ENCODE measurements around the gene CCL18. TPM values are rescaled to one million over a fixed set of nuclear protein-coding genes. Genes with fewer than 3 reads are reported as not detected.
"Not testable (repeated sequence)": the region's sequence is repeated elsewhere in the genome, so short reads cannot be mapped to it uniquely, and the experiment has no call there.

CCL18 gene
- not detected in 2 replicates for total RNA-seq

GRCh38 chr17:36063786-36064541 lies at the start of gene CCL18:
Gene CCL18 (plus strand): TSS chr17:36064272. CDS start chr17:36064343, 71 bp downstream.
- ChIA-PET POLR2A (no interaction called here), CTCF (interaction anchor here (1.0 to 1.6 kb wide), 2 partner anchors 8 to 88 kb away, joined by 5 to 6 read pairs; no protein-coding TSS in a partner anchor)
- Mint-ChIP-seq H3K27me3 (peaks cover 3% of the 10 kb centered on the region), H3K4me3 (no peak within 1 kb of the TSS), H3K27ac (no peak within 1 kb of the TSS), H3K36me3 (ENCODE audit: low read depth) (no peaks in the 10 kb centered on the region), H3K4me1 (peaks cover 5% of the 10 kb centered on the region), H3K9me3 (no peaks in the 10 kb centered on the region)
- ATAC-seq (ENCODE audit: low read depth) (no peak), DNase-seq (no peak)
- TF ChIP-seq, protein P1, sequence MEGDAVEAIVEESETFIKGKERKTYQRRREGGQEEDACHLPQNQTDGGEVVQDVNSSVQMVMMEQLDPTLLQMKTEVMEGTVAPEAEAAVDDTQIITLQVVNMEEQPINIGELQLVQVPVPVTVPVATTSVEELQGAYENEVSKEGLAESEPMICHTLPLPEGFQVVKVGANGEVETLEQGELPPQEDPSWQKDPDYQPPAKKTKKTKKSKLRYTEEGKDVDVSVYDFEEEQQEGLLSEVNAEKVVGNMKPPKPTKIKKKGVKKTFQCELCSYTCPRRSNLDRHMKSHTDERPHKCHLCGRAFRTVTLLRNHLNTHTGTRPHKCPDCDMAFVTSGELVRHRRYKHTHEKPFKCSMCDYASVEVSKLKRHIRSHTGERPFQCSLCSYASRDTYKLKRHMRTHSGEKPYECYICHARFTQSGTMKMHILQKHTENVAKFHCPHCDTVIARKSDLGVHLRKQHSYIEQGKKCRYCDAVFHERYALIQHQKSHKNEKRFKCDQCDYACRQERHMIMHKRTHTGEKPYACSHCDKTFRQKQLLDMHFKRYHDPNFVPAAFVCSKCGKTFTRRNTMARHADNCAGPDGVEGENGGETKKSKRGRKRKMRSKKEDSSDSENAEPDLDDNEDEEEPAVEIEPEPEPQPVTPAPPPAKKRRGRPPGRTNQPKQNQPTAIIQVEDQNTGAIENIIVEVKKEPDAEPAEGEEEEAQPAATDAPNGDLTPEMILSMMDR (IDR thresholded peaks at IDR 0.05) = no peak
- intact Hi-C loops (cut with micrococcal nuclease) = no loop called here

DNA sequence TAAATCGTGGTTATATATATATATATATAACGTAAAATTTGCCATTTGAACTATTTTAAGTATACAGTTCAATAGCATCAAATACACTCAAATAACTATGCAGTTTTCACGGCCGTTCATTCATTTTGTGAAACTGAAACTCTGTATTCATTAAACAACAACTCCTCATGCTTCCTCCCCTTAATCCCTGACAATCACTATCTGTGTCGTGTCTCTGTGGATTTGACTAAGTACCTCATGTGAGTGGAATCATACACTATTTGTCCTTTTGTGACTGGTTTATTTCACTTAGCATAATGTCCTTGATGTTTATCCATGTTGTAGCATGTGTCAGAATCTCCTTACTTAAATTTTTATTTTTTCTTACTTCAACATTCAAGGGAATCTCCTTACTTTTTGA lies 49.1 kb upstream of the CCL18 start:
- peaks cover 17% of the 10 kb centered on the region for H3K4me1 Mint-ChIP-seq
- CTCF ChIA-PET = no interaction called here
- POLR2A ChIA-PET = no interaction called here
- no peak for ATAC-seq (ENCODE audit: low read depth)
- TF ChIP-seq, protein P1 (IDR thresholded peaks at IDR 0.05) = no peak
- H3K27ac Mint-ChIP-seq = no peak overlapping the region
- peaks cover 3% of the 10 kb centered on the region for H3K27me3 Mint-ChIP-seq
- H3K4me3 Mint-ChIP-seq = no peak overlapping the region
- intact Hi-C loops (cut with micrococcal nuclease) = no loop called here
- no peaks in the 10 kb centered on the region for H3K36me3 Mint-ChIP-seq (ENCODE audit: low read depth)
- H3K9me3 Mint-ChIP-seq = peaks cover 4% of the 10 kb centered on the region
- no peak for DNase-seq

- H3K4me1 Mint-ChIP-seq = peaks cover 17% of the 10 kb centered on the region
- H3K9me3 Mint-ChIP-seq; H3K27me3 Mint-ChIP-seq; ATAC-seq (ENCODE audit: low read depth); DNase-seq; POLR2A ChIA-PET; H3K4me3 Mint-ChIP-seq; intact Hi-C loops (cut with micrococcal nuclease); H3K36me3 Mint-ChIP-seq (ENCODE audit: low read depth); CTCF ChIA-PET; H3K27ac Mint-ChIP-seq: not testable (repeated sequence)
Measured at GRCh38 chr17:36015895-36016294, 48.2 kb upstream of the CCL18 start.

DNA sequence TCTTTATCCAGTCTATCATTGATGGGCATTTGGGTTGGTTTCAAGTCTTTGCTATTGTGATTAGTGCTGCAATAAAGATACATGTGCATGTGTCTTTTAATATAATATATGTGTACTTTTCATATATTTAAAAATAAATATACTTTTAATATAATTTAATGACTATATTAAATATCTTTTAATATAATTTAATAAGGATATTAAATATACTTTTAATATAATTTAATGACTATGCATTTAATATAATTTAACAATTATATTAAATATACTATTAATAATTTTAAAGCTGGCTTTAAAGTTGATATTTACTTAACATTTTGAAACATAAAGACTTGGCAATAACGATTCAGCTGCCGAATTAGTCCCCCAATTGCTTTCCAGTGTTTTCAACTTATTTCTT lies 47.5 kb upstream of the CCL18 start:
- Mint-ChIP-seq H3K27ac (no peak overlapping the region), H3K9me3 (peaks cover 4% of the 10 kb centered on the region), H3K36me3 (ENCODE audit: low read depth) (no peaks in the 10 kb centered on the region), H3K4me1 (peaks cover 17% of the 10 kb centered on the region), H3K27me3 (peaks cover 2% of the 10 kb centered on the region), H3K4me3 (no peak overlapping the region)
- intact Hi-C loops (cut with micrococcal nuclease) = no loop called here
- TF ChIP-seq, protein P1 (IDR thresholded peaks at IDR 0.05) = no peak
- POLR2A ChIA-PET = no interaction called here
- DNase-seq (no peak), ATAC-seq (ENCODE audit: low read depth) (no peak)
- CTCF ChIA-PET = no interaction called here

GRCh38 chr17:36017799-36018198 lies 46.3 kb upstream of the CCL18 start, which contains the start of gene CCL23:
Gene CCL23 (minus strand): TSS chr17:36017972. CDS start chr17:36017897, 75 bp downstream.
- no peak within 1 kb of the TSS for H3K27ac Mint-ChIP-seq
- TF ChIP-seq, protein P1 (IDR thresholded peaks at IDR 0.05) = no peak
- CTCF ChIA-PET = interaction anchor here (0.8 to 1.1 kb wide), 2 partner anchors 42 to 129 kb away, joined by 3 to 4 read pairs; no protein-coding TSS in a partner anchor
- H3K4me3 Mint-ChIP-seq = peak within 1 kb of the TSS; percentile 11
- peaks cover 17% of the 10 kb centered on the region for H3K4me1 Mint-ChIP-seq
- no peak for DNase-seq
- peak; percentile 18 for ATAC-seq (ENCODE audit: low read depth)
- no peaks in the 10 kb centered on the region for H3K9me3 Mint-ChIP-seq
- peaks cover 3% of the 10 kb centered on the region for H3K27me3 Mint-ChIP-seq
- no peaks in the 10 kb centered on the region for H3K36me3 Mint-ChIP-seq (ENCODE audit: low read depth)
- intact Hi-C loops (cut with micrococcal nuclease) = no loop called here
- POLR2A ChIA-PET = interaction anchor here (1.5 kb wide), 1 partner anchor 73 kb away, joined by 3 read pairs; the partner anchor contains the start of gene CCL3
